Gastrocnemius medialis (tissue), 4 donors: ENCODE measurements around the gene ZNF180.

Source experiments
- CTCF ChIP-seq, 5 experiments: fragments of 450-650 bp in 3 of 5; fragments of 200-600 bp in 2 of 5; sonication (generic) in 2 of 5; IDR thresholded peaks in 4 of 5; conservative IDR thresholded peaks in 1 of 5; 1 replicate in 4 of 5; 2 replicates in 1 of 5; pipeline ENCODE4 v1.5.1; 2016 to 2019; ENCODE audit warnings: antibody characterized with exemption in 5 of 5, mild to moderate bottlenecking in 3 of 5, moderate library complexity in 3 of 5
- POLR2A ChIP-seq, 2 donors: fragments of 450-650 bp; IDR thresholded peaks; one replicate each; pipeline ENCODE4 v1.6.1; 2017; ENCODE audit warnings: antibody characterized with exemption in 2 of 2, mild to moderate bottlenecking in 2 of 2, moderate library complexity in 2 of 2

GRCh38 chr19:44476559-44477408 lies 23.5 kb downstream of the ZNF180 start:
- no peak for TF ChIP-seq CTCF (IDR thresholded peaks at IDR 0.05 in 4 of 5, conservative IDR thresholded peaks at IDR 0.05 in 1 of 5)
- no peak for TF ChIP-seq POLR2A (IDR thresholded peaks at IDR 0.05)
